ENCODE measurements around the gene SPTBN1.

The SPTBN1 gene

GRCh38 chr2:54455563-54456361 is at the start of gene SPTBN1:
SPTBN1 (plus strand) TSS chr2:54456327; CDS start chr2:54526419, 70,092 bp downstream.
- no peak for FAIRE-seq

GRCh38 chr2:54407693-54408092 is 48.4 kb upstream of the SPTBN1 start:
- FAIRE-seq, result no peak

GRCh38 chr2:54408288-54408687 is 47.8 kb upstream of the SPTBN1 start:
- FAIRE-seq, result no peak

- no peak for FAIRE-seq
Measured at GRCh38 chr2:54409752-54410151, 46.4 kb upstream of the SPTBN1 start.

- no peak for FAIRE-seq
Measured at GRCh38 chr2:54411801-54412354, 44.2 kb upstream of the SPTBN1 start.

- FAIRE-seq, result no peak
Measured at GRCh38 chr2:54416166-54416813, 39.8 kb upstream of the SPTBN1 start.

- no peak for FAIRE-seq
Measured at GRCh38 chr2:54416938-54417337, 39.2 kb upstream of the SPTBN1 start.

- no peak for FAIRE-seq
Measured at GRCh38 chr2:54417577-54417976, 38.5 kb upstream of the SPTBN1 start.

- FAIRE-seq, result no peak
Measured at GRCh38 chr2:54419388-54419787, 36.7 kb upstream of the SPTBN1 start.

- FAIRE-seq, result no peak
Measured at GRCh38 chr2:54419855-54420523, 36.1 kb upstream of the SPTBN1 start.

GRCh38 chr2:54420524-54421172 is 35.5 kb upstream of the SPTBN1 start:
- FAIRE-seq, result no peak

- no peak for FAIRE-seq
Measured at GRCh38 chr2:54422072-54422581, 34.0 kb upstream of the SPTBN1 start.

- no peak for FAIRE-seq
Measured at GRCh38 chr2:54423213-54423612, 32.9 kb upstream of the SPTBN1 start.

GRCh38 chr2:54424555-54425163 is 31.5 kb upstream of the SPTBN1 start:
- FAIRE-seq, result no peak

- no peak for FAIRE-seq
Measured at GRCh38 chr2:54428108-54428831, 27.9 kb upstream of the SPTBN1 start.

- no peak for FAIRE-seq
Measured at GRCh38 chr2:54429054-54429453, 27.1 kb upstream of the SPTBN1 start.

- FAIRE-seq, result no peak
Measured at GRCh38 chr2:54429811-54430551, 26.1 kb upstream of the SPTBN1 start.

- FAIRE-seq, result no peak
Measured at GRCh38 chr2:54430649-54431048, 25.5 kb upstream of the SPTBN1 start.

GRCh38 chr2:54432251-54433015 is 23.7 kb upstream of the SPTBN1 start:
- no peak for FAIRE-seq

- no peak for FAIRE-seq
Measured at GRCh38 chr2:54434229-54434628, 21.9 kb upstream of the SPTBN1 start.
